ENCODE measurements around the gene PXYLP1.

DNA sequence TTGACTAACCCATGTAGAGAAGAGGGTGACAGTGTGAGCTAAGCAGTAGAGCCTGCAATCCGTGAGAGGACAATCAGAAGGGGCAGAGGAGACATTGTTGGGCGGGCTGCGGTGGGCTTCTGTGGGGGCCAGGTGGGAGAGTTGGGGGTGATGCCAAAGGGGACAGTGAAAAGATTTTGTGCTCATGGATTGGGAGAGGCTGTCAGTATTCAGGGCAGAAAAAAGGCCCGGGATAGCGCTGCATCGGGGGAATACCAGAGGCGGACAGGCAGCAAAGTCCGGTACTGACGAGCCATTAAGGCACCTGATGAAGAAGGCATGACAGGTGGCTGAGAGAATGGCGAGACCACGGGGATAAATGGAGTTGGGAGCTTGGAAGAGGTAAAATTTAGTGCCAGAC is 1.3 kb upstream of the PXYLP1 start:
- TF ChIP-seq CTCF (IDR thresholded peaks at IDR 0.05; ENCODE audit: insufficient read depth, low read length) (no peak), POLR2AphosphoS5 (IDR thresholded peaks at IDR 0.05; ENCODE audit: low read depth) (no peak), SPI1 (IDR thresholded peaks at IDR 0.05; ENCODE audit: borderline replicate concordance, low read depth) (no peak), GABPA (IDR thresholded peaks at IDR 0.05; ENCODE audit: low read depth) (no peak)
